Measurements from ENCODE around the gene DNAH9.

DNAH9 gene

GRCh38 chr17:11990363-11990983 is 392.2 kb downstream of the DNAH9 start:
- Histone ChIP-seq H3K79me2 (ENCODE audit: control insufficient read depth, insufficient read depth, low read length) (no peaks in the 10 kb centered on the region), H3K56ac (ENCODE audit: low read length) (no peak overlapping the region), H2BK120ac (ENCODE audit: low read depth, low read length) (no peak overlapping the region), H3K27me3 (ENCODE audit: insufficient read depth, low read length, poor library complexity) (no peaks in the 10 kb centered on the region), H2AK5ac (ENCODE audit: low read length) (no peak overlapping the region), H3K23ac (ENCODE audit: low read length) (no peak overlapping the region), H4K5ac (ENCODE audit: low read length) (no peak overlapping the region), H2BK15ac (replicated peaks; ENCODE audit: low read depth) (no peak overlapping the region), H3K4me3 (ENCODE audit: low read length) (no peak overlapping the region), H3K4me2 (ENCODE audit: low read length) (no peak overlapping the region), H3K4me1 (ENCODE audit: control insufficient read depth, low read depth, low read length) (peaks cover 2% of the 10 kb centered on the region), H4K8ac (ENCODE audit: low read depth, low read length) (no peak overlapping the region), H2BK5ac (ENCODE audit: low read length) (no peak overlapping the region), H3K18ac (ENCODE audit: low read length) (no peak overlapping the region), H3K27ac (ENCODE audit: low read depth, low read length) (no peak overlapping the region), H3K4ac (ENCODE audit: low read depth, low read length) (no peak overlapping the region), H3K9ac (ENCODE audit: low read length) (no peak overlapping the region), H3K79me1 (ENCODE audit: low read length) (no peaks in the 10 kb centered on the region), H3K36me3 (ENCODE audit: control insufficient read depth, insufficient read depth, low read length) (no peaks in the 10 kb centered on the region)
- no CpG with 5 or more reads among the region's 7 CpGs for WGBS (ENCODE audit: extremely low coverage, insufficient coverage, low lambda C conversion rate)
- no peak for DNase-seq

GRCh38 chr17:11991461-11991860 is 393.2 kb downstream of the DNAH9 start:
- no peaks in the 10 kb centered on the region for H3K79me1 ChIP-seq (ENCODE audit: low read length)
- H2BK15ac ChIP-seq (replicated peaks; ENCODE audit: low read depth), result no peak overlapping the region
- no peak overlapping the region for H3K9ac ChIP-seq (ENCODE audit: low read length)
- no peak overlapping the region for H4K5ac ChIP-seq (ENCODE audit: low read length)
- no peak overlapping the region for H3K4me2 ChIP-seq (ENCODE audit: low read length)
- no peaks in the 10 kb centered on the region for H3K36me3 ChIP-seq (ENCODE audit: control insufficient read depth, insufficient read depth, low read length)
- H3K27me3 ChIP-seq (ENCODE audit: insufficient read depth, low read length, poor library complexity), result no peaks in the 10 kb centered on the region
- no peak overlapping the region for H3K18ac ChIP-seq (ENCODE audit: low read length)
- no peak overlapping the region for H4K8ac ChIP-seq (ENCODE audit: low read depth, low read length)
- no peak overlapping the region for H3K56ac ChIP-seq (ENCODE audit: low read length)
- no peak overlapping the region for H2BK120ac ChIP-seq (ENCODE audit: low read depth, low read length)
- H3K4me3 ChIP-seq (ENCODE audit: low read length), result no peak overlapping the region
- WGBS (ENCODE audit: extremely low coverage, insufficient coverage, low lambda C conversion rate), result no CpG with 5 or more reads among the region's 4 CpGs
- peak; percentile 5 for DNase-seq
- no peaks in the 10 kb centered on the region for H3K79me2 ChIP-seq (ENCODE audit: control insufficient read depth, insufficient read depth, low read length)
- no peak overlapping the region for H3K23ac ChIP-seq (ENCODE audit: low read length)
- no peak overlapping the region for H3K4ac ChIP-seq (ENCODE audit: low read depth, low read length)
- H2AK5ac ChIP-seq (ENCODE audit: low read length), result no peak overlapping the region
- no peak overlapping the region for H2BK5ac ChIP-seq (ENCODE audit: low read length)
- H3K27ac ChIP-seq (ENCODE audit: low read depth, low read length), result no peak overlapping the region
- peaks cover 2% of the 10 kb centered on the region for H3K4me1 ChIP-seq (ENCODE audit: control insufficient read depth, low read depth, low read length)

GRCh38 chr17:11996722-11997146 is 398.5 kb downstream of the DNAH9 start:
- H2BK120ac ChIP-seq (ENCODE audit: low read depth, low read length), result peak overlapping the region; percentile 8
- no peak overlapping the region for H2BK5ac ChIP-seq (ENCODE audit: low read length)
- H3K36me3 ChIP-seq (ENCODE audit: control insufficient read depth, insufficient read depth, low read length), result no peaks in the 10 kb centered on the region
- H3K79me2 ChIP-seq (ENCODE audit: control insufficient read depth, insufficient read depth, low read length), result no peaks in the 10 kb centered on the region
- no peaks in the 10 kb centered on the region for H3K79me1 ChIP-seq (ENCODE audit: low read length)
- no peak overlapping the region for H3K23ac ChIP-seq (ENCODE audit: low read length)
- H3K27me3 ChIP-seq (ENCODE audit: insufficient read depth, low read length, poor library complexity), result no peaks in the 10 kb centered on the region
- peak overlapping the region; percentile 88 for H3K9ac ChIP-seq (ENCODE audit: low read length)
- H4K8ac ChIP-seq (ENCODE audit: low read depth, low read length), result no peak overlapping the region
- peak overlapping the region; percentile 94 for H3K56ac ChIP-seq (ENCODE audit: low read length)
- H3K4me2 ChIP-seq (ENCODE audit: low read length), result peak overlapping the region; percentile 87
- H3K4me1 ChIP-seq (ENCODE audit: control insufficient read depth, low read depth, low read length), result peaks cover 2% of the 10 kb centered on the region
- peak overlapping the region; percentile 61 for H3K18ac ChIP-seq (ENCODE audit: low read length)
- DNase-seq, result peak; percentile 56
- H3K27ac ChIP-seq (ENCODE audit: low read depth, low read length), result peak overlapping the region; percentile 70
- H4K5ac ChIP-seq (ENCODE audit: low read length), result no peak overlapping the region
- peak overlapping the region; percentile 55 for H3K4me3 ChIP-seq (ENCODE audit: low read length)
- peak overlapping the region; percentile 77 for H3K4ac ChIP-seq (ENCODE audit: low read depth, low read length)
- H2BK15ac ChIP-seq (replicated peaks; ENCODE audit: low read depth), result no peak overlapping the region
- H2AK5ac ChIP-seq (ENCODE audit: low read length), result no peak overlapping the region
- no CpG with 5 or more reads among the region's 14 CpGs for WGBS (ENCODE audit: extremely low coverage, insufficient coverage, low lambda C conversion rate)

- Histone ChIP-seq H2BK120ac (ENCODE audit: low read depth, low read length) (peak within 1 kb of the TSS; percentile 8), H3K4me2 (ENCODE audit: low read length) (peak within 1 kb of the TSS; percentile 90), H2BK15ac (replicated peaks; ENCODE audit: low read depth) (no peak within 1 kb of the TSS), H3K18ac (ENCODE audit: low read length) (peak within 1 kb of the TSS; percentile 61), H3K56ac (ENCODE audit: low read length) (peak within 1 kb of the TSS; percentile 94), H4K8ac (ENCODE audit: low read depth, low read length) (no peak within 1 kb of the TSS), H2AK5ac (ENCODE audit: low read length) (peak within 1 kb of the TSS; percentile 70), H3K4ac (ENCODE audit: low read depth, low read length) (peak within 1 kb of the TSS; percentile 77), H3K27me3 (ENCODE audit: insufficient read depth, low read length, poor library complexity) (no peaks in the 10 kb centered on the region), H3K36me3 (ENCODE audit: control insufficient read depth, insufficient read depth, low read length) (no peaks in the 10 kb centered on the region), H2BK5ac (ENCODE audit: low read length) (no peak within 1 kb of the TSS), H3K79me1 (ENCODE audit: low read length) (no peaks in the 10 kb centered on the region), H3K4me3 (ENCODE audit: low read length) (peak within 1 kb of the TSS; percentile 83), H3K4me1 (ENCODE audit: control insufficient read depth, low read depth, low read length) (peaks cover 2% of the 10 kb centered on the region), H4K5ac (ENCODE audit: low read length) (peak within 1 kb of the TSS; percentile 98), H3K23ac (ENCODE audit: low read length) (no peak within 1 kb of the TSS), H3K27ac (ENCODE audit: low read depth, low read length) (peak within 1 kb of the TSS; percentile 70), H3K79me2 (ENCODE audit: control insufficient read depth, insufficient read depth, low read length) (no peaks in the 10 kb centered on the region), H3K9ac (ENCODE audit: low read length) (peak within 1 kb of the TSS; percentile 88)
- peak; percentile 97 for DNase-seq
- no CpG with 5 or more reads among the region's 74 CpGs for WGBS (ENCODE audit: extremely low coverage, insufficient coverage, low lambda C conversion rate)
Observed at GRCh38 chr17:11997147-11997971, 399.1 kb downstream of the DNAH9 start, which contains the start of gene ZNF18. TSS of gene ZNF18 (minus strand) at chr17:11997475. CDS start at chr17:11992829, 4,646 bp downstream.

- Histone ChIP-seq H3K79me2 (ENCODE audit: control insufficient read depth, insufficient read depth, low read length) (no peaks in the 10 kb centered on the region), H3K36me3 (ENCODE audit: control insufficient read depth, insufficient read depth, low read length) (no peaks in the 10 kb centered on the region), H4K8ac (ENCODE audit: low read depth, low read length) (no peak overlapping the region), H4K5ac (ENCODE audit: low read length) (peak overlapping the region; percentile 98), H3K23ac (ENCODE audit: low read length) (no peak overlapping the region), H2BK15ac (replicated peaks; ENCODE audit: low read depth) (no peak overlapping the region), H3K56ac (ENCODE audit: low read length) (peak overlapping the region; percentile 88), H3K4me1 (ENCODE audit: control insufficient read depth, low read depth, low read length) (peaks cover 2% of the 10 kb centered on the region), H3K27ac (ENCODE audit: low read depth, low read length) (peak overlapping the region; percentile 48), H3K4me2 (ENCODE audit: low read length) (peak overlapping the region; percentile 90), H2BK120ac (ENCODE audit: low read depth, low read length) (no peak overlapping the region), H3K79me1 (ENCODE audit: low read length) (no peaks in the 10 kb centered on the region), H3K4ac (ENCODE audit: low read depth, low read length) (no peak overlapping the region), H3K4me3 (ENCODE audit: low read length) (peak overlapping the region; percentile 83), H3K9ac (ENCODE audit: low read length) (peak overlapping the region; percentile 73), H3K18ac (ENCODE audit: low read length) (peak overlapping the region; percentile 20), H3K27me3 (ENCODE audit: insufficient read depth, low read length, poor library complexity) (no peaks in the 10 kb centered on the region), H2AK5ac (ENCODE audit: low read length) (peak overlapping the region; percentile 70), H2BK5ac (ENCODE audit: low read length) (no peak overlapping the region)
- no peak for DNase-seq
- WGBS (ENCODE audit: extremely low coverage, insufficient coverage, low lambda C conversion rate), result no CpG with 5 or more reads among the region's 4 CpGs
Observed at GRCh38 chr17:11997972-11998233, 399.6 kb downstream of the DNAH9 start.

All from mesendoderm (in vitro differentiated cells).